ENCODE results near the gene IVD. TPM values are rescaled to one million over a fixed set of nuclear protein-coding genes. Genes with fewer than 3 reads are reported as not detected.

IVD gene
- total RNA-seq, 1 experiment from 2014 or later = 74.5 TPM

GRCh38 chr15:40380636-40381035 lies 25.0 kb upstream of the IVD start:
- Mint-ChIP-seq H3K9me3 (ENCODE audit: unreplicated experiment) (no peaks in the 10 kb centered on the region), H3K27ac (ENCODE audit: unreplicated experiment) (no peak overlapping the region), H3K4me3 (ENCODE audit: unreplicated experiment) (no peak overlapping the region), H3K4me1 (ENCODE audit: low read depth, unreplicated experiment) (no peaks in the 10 kb centered on the region), H3K36me3 (ENCODE audit: insufficient read depth, unreplicated experiment) (peaks cover 18% of the 10 kb centered on the region), H3K27me3 (ENCODE audit: insufficient read depth, unreplicated experiment) (no peaks in the 10 kb centered on the region)
- H3K9me3 ChIP-seq = no peaks in the 10 kb centered on the region
- no peak for TF ChIP-seq CTCF (IDR thresholded peaks at IDR 0.05; ENCODE audit: insufficient read depth in 1 of 2, low read depth in 1 of 2, low read length in 1 of 2, severe bottlenecking in 1 of 2, unreplicated experiment in 1 of 2)
- no peak for DNase-seq
- ChIA-PET POLR2A (interaction anchor here (0.6 kb wide), 1 partner anchor 74 kb away, joined by 3 read pairs; no protein-coding TSS in a partner anchor), CTCF (no interaction called here)
- H3K4me1 ChIP-seq = peaks cover 5% of the 10 kb centered on the region
- H3K27me3 ChIP-seq (replicated peaks; ENCODE audit: control insufficient read depth, insufficient read depth, low read length) = no peaks in the 10 kb centered on the region
- H3K4me3 ChIP-seq (ENCODE audit: low read depth, low read length) = no peak overlapping the region
- BruUV-seq (replicated peaks) = no TSS peak
- peaks cover 1% of the 10 kb centered on the region; the same call in 1 of the 2 replicates for H3K36me3 ChIP-seq (ENCODE audit: control insufficient read depth, insufficient read depth, low read length)
- intact Hi-C loops (cut with micrococcal nuclease; ENCODE audit: unreplicated experiment) = no loop called here

DNA sequence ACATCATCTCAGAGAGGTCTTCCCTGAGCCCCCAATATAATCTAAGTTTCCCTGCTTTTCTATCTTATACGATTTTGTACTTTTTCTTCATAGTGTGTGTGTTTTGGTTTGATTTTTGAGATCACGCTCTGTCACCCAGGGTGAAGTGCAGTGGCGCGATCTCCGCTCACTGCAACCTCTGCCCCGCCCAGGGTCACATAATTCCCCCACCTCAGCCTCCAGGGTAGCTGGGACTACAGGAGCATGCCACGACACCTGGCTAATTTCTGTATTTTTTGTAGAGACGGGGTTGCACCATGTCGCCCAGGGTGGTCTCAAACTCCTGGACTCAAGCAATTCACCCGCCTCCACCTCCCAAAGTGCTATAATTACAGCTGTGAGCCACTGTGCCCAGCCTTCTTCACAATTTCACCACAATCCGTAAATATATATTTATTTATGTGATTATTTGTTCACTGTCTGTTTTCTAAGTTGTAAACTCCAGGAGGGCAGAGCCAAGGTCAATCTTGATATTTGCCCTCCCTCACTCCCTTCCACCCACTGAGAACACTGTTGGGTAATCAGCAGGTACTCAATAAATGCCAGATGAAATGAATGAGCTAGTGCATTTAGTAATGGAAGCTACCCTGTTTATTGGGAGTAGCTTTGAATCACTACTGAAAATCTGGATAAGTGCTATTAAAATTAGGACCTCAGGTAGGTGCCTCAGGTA lies 23.6 kb upstream of the IVD start:
- Histone ChIP-seq H3K4me3 (ENCODE audit: low read depth, low read length) (no peak overlapping the region), H3K9me3 (no peaks in the 10 kb centered on the region), H3K36me3 (ENCODE audit: control insufficient read depth, insufficient read depth, low read length) (peaks cover 7% of the 10 kb centered on the region), H3K4me1 (peaks cover 5% of the 10 kb centered on the region), H3K27me3 (replicated peaks; ENCODE audit: control insufficient read depth, insufficient read depth, low read length) (no peaks in the 10 kb centered on the region)
- Mint-ChIP-seq H3K4me1 (ENCODE audit: low read depth, unreplicated experiment) (no peaks in the 10 kb centered on the region), H3K4me3 (ENCODE audit: unreplicated experiment) (peak overlapping the region; percentile 97), H3K36me3 (ENCODE audit: insufficient read depth, unreplicated experiment) (peaks cover 31% of the 10 kb centered on the region), H3K9me3 (ENCODE audit: unreplicated experiment) (no peaks in the 10 kb centered on the region), H3K27ac (ENCODE audit: unreplicated experiment) (peak overlapping the region; percentile 83), H3K27me3 (ENCODE audit: insufficient read depth, unreplicated experiment) (no peaks in the 10 kb centered on the region)
- no peak for DNase-seq
- intact Hi-C loops (cut with micrococcal nuclease; ENCODE audit: unreplicated experiment) = loop anchor here (1.0 to 2.0 kb wide), 2 partner anchors 23 to 33 kb away; partner anchors contain the start of gene IVD
- ChIA-PET CTCF (interaction anchor here (0.7 to 1.2 kb wide), 7 partner anchors 10 to 275 kb away, joined by 3 to 4 read pairs (median 3); partner anchors contain the start of gene BAHD1), POLR2A (interaction anchor here (1.0 kb wide), 1 partner anchor 24 kb away, joined by 8 read pairs; the partner anchor contains the start of gene IVD)
- no peak for TF ChIP-seq CTCF (IDR thresholded peaks at IDR 0.05; ENCODE audit: insufficient read depth in 1 of 2, low read depth in 1 of 2, low read length in 1 of 2, severe bottlenecking in 1 of 2, unreplicated experiment in 1 of 2)
- BruUV-seq (replicated peaks) = no TSS peak

DNA sequence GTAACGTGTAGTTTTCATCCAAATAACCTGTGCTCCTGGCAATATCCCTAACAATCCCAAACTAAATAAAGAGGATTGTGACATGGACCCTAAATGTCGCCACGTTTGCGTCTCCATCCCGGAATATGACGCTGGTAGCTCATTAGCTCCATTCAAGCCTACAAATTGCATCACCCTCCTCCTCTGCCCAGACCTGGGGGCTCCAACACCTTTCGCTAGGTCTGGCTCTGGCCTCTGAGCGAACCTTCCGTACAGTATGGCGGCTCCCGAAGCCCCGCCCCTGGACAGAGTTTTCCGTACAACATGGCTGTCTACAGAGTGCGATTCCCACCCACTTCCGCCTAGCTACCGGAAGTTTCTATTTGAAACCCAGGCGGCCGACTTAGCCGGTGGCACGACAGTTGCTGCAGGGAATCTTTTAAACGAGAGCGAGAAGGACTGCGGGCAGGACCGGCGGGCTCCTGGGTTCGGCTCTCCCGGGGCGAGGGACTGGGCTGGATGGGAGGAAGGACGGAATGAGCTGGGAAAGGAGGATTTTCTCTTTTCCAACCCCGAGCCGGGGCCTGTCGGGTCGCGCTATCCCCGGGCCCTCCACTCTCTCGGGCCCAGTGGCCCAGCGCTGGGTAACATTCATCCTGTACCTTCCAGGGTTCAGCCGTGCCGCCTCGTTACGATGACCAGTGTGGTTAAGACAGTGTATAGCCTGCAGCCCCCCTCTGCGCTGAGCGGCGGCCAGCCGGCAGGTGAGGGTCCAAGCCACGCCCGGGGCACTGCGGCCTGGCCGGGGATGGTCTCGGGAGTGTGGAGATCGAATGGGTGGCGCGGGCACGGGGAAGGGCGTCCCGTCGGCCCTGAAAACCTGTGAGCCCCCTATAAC lies 22.8 kb upstream of the IVD start, which contains the start of gene KNSTRN:
TSS of gene KNSTRN (plus strand) at position 142 of the 877 bp plus-strand sequence. CDS start at position 257, 115 bp downstream.
- intact Hi-C loops (cut with micrococcal nuclease; ENCODE audit: unreplicated experiment) = loop anchor here (1.0 to 2.0 kb wide), 2 partner anchors 22 to 34 kb away; partner anchors contain the start of gene IVD
- H3K9me3 Mint-ChIP-seq (ENCODE audit: unreplicated experiment) = no peaks in the 10 kb centered on the region
- no peaks in the 10 kb centered on the region for H3K9me3 ChIP-seq
- H3K36me3 ChIP-seq (ENCODE audit: control insufficient read depth, insufficient read depth, low read length) = peaks cover 9% of the 10 kb centered on the region
- peaks cover 40% of the 10 kb centered on the region for H3K36me3 Mint-ChIP-seq (ENCODE audit: insufficient read depth, unreplicated experiment)
- H3K4me1 ChIP-seq = peaks cover 5% of the 10 kb centered on the region
- H3K4me1 Mint-ChIP-seq (ENCODE audit: low read depth, unreplicated experiment) = no peaks in the 10 kb centered on the region
- H3K4me3 ChIP-seq (ENCODE audit: low read depth, low read length) = peak within 1 kb of the TSS; percentile 61
- H3K27me3 ChIP-seq (replicated peaks; ENCODE audit: control insufficient read depth, insufficient read depth, low read length) = no peaks in the 10 kb centered on the region
- no peaks in the 10 kb centered on the region for H3K27me3 Mint-ChIP-seq (ENCODE audit: insufficient read depth, unreplicated experiment)
- POLR2A ChIA-PET = interaction anchor here (1.0 kb wide), 1 partner anchor 23 kb away, joined by 8 read pairs; the partner anchor contains the start of gene IVD
- no peak for TF ChIP-seq CTCF (IDR thresholded peaks at IDR 0.05; ENCODE audit: insufficient read depth in 1 of 2, low read depth in 1 of 2, low read length in 1 of 2, severe bottlenecking in 1 of 2, unreplicated experiment in 1 of 2)
- CTCF ChIA-PET = interaction anchor here (0.8 to 1.2 kb wide), 6 partner anchors 38 to 276 kb away, joined by 3 to 4 read pairs (median 3); partner anchors contain the start of gene BAHD1
- peak within 1 kb of the TSS; percentile 83 for H3K27ac Mint-ChIP-seq (ENCODE audit: unreplicated experiment)
- TSS peak; percentile 70 for BruUV-seq (replicated peaks)
- peak; percentile 92 to 93 for DNase-seq
- peak within 1 kb of the TSS; percentile 97 for H3K4me3 Mint-ChIP-seq (ENCODE audit: unreplicated experiment)
